Measurements from ENCODE around the gene ENDOV. TPM values are rescaled to one million over a fixed set of nuclear protein-coding genes. Genes with fewer than 3 reads are reported as not detected.

The ENDOV gene
- 24.3 and 25.5 TPM in 2 replicates for total RNA-seq

GRCh38 chr17:80414803-80415625 is at the start of gene ENDOV:
TSS of gene ENDOV (plus strand) at chr17:80415167. CDS start at chr17:80415195, 28 bp downstream.

GRCh38 chr17:80475910-80476876 is 61.2 kb downstream of the ENDOV start, which contains the start of gene NPTX1:
TSS of gene NPTX1 (minus strand) at chr17:80476607. CDS start at chr17:80476446, 161 bp downstream.

Other genes with a start within 250 kb of the ENDOV start
- gene CARD14, start 245.1 kb upstream of the ENDOV start, total RNA-seq, result 0.22 and 0.52 TPM in 2 replicates
- gene SGSH, start 194.8 kb upstream of the ENDOV start, total RNA-seq, result 6.4 and 10.7 TPM in 2 replicates
- gene SLC26A11, start 194.7 kb upstream of the ENDOV start, total RNA-seq, result 7.8 and 9.6 TPM in 2 replicates
- gene RNF213, start 154.3 kb upstream of the ENDOV start, total RNA-seq, result 66.8 and 79.5 TPM in 2 replicates
- 0.11 and 0.17 TPM in 2 replicates for gene NPTX1, start 61.4 kb downstream of the ENDOV start, total RNA-seq
- 11.6 and 12.1 TPM in 2 replicates for gene RPTOR, start 129.7 kb downstream of the ENDOV start, total RNA-seq

All from dermis lymphatic vessel endothelial cell (primary cell).